Lower leg skin (tissue), 3 donors: ENCODE measurements around the gene ARNT2.

Experiments
- POLR2A ChIP-seq, 2 donors: fragments of 450-650 bp; IDR thresholded peaks; one replicate each; pipeline ENCODE4 v1.6.1; 2016 to 2017; ENCODE audit warnings: antibody characterized with exemption in 2 of 2, mild to moderate bottlenecking in 1 of 2, moderate library complexity in 1 of 2
- TF ChIP-seq, protein P1 (sequence below), 3 donors: fragments of 450-650 bp; IDR thresholded peaks; one replicate each; pipeline ENCODE4 v1.5.1; 2016; ENCODE audit warnings: antibody characterized with exemption in 3 of 3, mild to moderate bottlenecking in 3 of 3, moderate library complexity in 2 of 3

DNA sequence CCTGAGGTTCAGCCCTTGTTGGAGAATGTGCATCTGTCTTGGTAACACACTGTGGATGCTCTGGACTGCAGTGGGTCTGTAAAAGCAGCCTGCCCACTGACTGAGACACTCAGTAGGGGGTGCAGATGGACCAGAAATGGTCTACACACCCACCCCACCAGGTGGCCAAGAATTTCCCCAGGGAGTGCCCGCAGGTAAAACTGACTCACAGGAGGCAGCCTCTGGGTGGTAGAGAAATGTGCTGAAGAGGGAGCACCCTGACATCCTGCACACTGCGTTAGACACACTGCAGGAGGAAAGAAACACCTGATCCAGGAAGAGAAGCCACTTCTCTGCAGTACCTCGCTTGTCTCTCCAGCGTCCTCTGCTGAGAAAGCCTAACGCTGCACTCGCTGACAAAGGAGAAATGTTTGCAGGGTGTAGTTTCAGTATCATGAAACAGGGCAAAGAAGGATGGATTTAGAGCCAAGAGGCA is 181.4 kb downstream of the ARNT2 start:
- TF ChIP-seq, protein P1, sequence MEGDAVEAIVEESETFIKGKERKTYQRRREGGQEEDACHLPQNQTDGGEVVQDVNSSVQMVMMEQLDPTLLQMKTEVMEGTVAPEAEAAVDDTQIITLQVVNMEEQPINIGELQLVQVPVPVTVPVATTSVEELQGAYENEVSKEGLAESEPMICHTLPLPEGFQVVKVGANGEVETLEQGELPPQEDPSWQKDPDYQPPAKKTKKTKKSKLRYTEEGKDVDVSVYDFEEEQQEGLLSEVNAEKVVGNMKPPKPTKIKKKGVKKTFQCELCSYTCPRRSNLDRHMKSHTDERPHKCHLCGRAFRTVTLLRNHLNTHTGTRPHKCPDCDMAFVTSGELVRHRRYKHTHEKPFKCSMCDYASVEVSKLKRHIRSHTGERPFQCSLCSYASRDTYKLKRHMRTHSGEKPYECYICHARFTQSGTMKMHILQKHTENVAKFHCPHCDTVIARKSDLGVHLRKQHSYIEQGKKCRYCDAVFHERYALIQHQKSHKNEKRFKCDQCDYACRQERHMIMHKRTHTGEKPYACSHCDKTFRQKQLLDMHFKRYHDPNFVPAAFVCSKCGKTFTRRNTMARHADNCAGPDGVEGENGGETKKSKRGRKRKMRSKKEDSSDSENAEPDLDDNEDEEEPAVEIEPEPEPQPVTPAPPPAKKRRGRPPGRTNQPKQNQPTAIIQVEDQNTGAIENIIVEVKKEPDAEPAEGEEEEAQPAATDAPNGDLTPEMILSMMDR (IDR thresholded peaks at IDR 0.05): no peak
- TF ChIP-seq POLR2A (IDR thresholded peaks at IDR 0.05): no peak
